GM19395 (cell line): ENCODE results near the gene ITGAD.

ENCODE experiments used
- ATAC-seq: cut with Tn5 transposase; IDR thresholded peaks from one replicate; pipeline ENCODE4 v1.9.1; 2021; ENCODE audit warnings: mild to moderate bottlenecking, moderate library complexity; ENCODE audit not compliant: unreplicated experiment

ITGAD gene

DNA sequence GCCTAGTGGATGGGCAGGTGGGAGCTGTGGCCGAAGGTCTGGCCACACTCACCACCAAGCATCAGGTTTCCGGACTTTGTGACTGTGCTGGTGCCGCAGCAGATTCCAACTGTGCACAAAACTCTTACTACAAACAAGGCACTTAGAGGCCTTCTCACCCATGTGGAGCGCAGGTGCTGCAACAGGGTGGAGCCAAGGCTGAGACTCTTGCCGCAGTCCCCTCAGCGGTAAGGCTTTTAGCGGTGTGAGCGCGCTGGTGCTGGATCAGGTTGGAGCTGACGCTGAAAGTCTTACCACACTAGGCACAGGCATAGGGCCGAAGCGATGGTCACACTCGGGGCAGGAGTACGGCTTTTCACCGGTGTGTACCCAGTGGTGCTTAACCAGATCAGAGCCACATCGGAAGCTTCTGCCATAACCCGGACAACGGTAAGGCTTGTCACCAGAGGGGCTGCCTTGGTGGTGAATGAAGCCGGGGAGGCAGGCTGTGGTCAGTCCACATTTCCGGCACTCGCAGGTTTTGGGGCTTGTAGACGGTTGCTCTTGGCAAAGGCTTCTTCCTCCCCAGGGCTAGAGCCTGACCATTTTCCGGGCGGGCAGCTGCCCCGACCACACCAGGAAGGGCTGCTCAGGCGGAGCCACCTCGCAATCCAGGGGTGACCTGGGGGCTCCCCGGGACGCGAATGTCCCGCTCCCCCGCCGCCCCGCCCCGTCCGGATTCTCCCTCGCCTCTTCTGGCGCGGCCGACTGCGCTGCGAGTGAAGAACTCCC is 65.1 kb downstream of the ITGAD start:
- peak; percentile 13 for ATAC-seq

DNA sequence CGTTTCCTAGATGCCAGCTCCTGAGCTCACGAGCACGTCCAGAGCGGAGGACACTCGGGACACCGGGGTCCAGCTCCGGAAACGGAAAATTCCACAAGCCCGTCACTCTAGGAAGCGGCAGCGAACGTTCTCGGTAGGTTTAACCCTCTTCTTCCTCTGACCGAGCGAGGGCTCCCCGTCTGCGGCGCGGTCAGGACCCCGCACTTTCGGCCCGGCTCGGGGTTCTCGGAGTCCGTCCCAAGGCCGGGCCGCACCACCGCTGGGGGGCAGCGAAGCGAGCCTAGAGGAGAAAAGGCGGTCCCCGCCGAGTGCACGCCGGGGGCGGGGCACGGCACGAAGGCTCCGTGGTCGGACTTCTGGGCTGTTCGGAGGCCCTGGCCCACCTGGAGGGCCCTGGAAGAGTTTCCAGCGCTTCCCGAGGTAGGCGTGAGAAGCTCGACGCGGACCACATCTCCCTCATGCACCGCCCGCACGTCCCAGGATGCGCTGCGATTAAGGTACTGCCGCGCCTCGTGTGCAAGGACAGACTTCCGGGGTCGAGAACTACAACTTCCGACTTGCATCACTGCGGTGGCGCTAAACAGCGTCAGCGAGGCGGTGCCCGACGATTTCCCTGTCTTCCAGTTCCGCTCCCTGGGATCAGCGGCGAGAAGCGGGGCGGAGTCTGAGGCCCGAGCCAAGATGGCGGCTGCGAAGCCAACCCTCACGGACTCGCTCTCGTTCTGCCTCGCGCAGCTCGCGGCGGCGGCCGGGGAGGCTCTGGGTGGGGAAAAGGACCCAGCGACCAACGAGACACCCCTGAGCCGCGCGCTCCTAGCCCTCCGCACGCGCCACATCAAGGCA is 65.9 kb downstream of the ITGAD start, which contains the start of gene ARMC5:
Gene ARMC5 (plus strand): TSS at position 658 of the 843 bp plus-strand sequence. CDS start 24 bp downstream, at position 682.
- ATAC-seq = peak; percentile 77

DNA sequence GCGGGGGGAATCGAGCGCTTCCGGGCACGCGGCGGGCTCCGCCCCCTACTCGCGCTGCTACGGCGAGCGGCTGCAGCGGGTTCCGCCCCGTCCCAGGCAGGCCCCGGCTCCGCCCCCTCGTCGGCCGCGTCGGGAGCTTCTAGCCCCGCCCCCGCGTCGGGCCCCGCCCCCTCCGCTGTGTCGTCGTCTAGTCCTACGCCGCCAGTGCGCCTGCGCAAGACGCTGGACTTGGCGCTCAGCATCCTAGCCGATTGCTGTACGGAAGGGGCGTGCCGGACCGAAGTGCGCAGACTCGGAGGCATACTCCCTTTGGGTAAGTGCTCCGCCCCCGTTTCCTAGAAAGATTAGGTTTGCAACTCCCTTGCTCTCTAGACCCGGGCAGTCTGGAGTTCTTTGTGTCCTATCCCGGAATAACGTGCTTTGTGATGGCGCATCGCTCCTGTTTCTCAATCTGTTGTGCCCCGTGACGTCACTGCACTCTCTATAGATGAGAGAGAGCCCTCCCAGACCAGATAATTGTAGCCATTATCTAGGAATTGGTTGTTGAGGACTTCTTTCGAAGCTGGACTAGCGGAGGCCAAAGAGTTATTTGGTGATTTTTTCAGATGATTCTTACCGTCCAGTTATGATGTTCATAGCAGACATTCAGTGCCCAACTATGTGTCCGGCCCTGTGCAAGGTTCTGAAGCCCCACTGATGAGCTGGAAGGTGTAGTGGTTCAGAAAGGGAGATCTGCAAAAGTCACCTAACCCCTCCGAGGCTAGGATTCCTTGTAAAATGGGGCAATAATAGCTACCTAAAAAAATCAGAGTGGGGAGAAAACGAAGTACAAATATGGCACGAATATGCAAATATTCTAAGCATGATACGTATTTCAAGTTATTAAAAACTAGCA is 66.8 kb downstream of the ITGAD start:
- peak; percentile 69 for ATAC-seq

DNA sequence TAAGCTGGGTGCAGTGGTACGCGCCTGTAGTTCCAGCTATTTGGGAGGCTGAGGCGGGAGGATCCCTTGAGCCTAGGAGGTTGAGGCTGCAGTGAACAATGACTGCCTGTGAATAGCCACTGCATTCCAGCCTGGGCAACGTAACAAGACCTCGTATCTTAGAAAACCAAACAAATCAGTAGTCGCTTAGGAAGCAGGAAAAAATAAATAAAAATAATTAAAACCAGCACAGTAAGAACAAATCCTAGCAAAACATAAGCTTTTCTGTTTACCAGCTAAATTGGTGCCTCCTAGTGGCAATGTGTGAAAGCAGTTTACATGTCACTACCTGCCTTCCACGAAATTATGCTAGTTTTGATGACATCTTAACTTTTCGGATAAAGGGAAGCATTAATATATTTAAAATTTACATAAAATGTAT is 67.5 kb downstream of the ITGAD start:
- no peak for ATAC-seq

DNA sequence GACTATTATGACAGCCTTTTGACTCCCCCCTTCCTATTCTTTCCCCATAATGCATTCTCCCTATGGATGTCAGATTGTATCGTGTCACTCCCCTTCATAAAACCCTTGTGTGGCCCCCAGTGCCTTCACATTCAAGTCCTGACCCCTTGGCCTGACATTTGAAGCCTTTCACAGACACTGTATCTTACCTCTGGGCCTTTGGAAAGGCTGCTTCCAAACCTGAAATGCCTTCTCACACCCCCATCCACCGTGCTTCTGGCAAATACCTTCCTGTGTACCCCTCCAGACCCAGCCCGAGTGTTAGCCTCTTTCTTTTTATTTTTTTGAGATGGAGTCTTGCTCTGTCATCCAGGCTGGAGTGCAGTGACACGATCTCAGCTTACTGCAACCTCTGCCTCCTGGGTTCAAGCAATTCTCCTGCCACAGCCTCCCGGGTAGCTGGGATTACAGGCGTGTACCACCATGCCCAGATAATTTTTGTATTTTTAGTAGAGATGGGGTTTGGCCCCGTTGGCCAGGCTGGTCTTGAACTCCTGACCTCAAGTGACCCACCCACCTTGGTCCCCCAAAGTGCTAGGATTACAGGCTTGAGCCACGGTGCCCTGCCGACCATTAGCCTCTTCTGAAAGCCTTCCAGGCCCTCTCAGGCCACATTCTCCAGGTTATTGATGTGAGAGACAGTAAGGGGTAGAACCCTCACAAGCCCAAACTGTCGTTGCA is 68.2 kb downstream of the ITGAD start:
- no peak for ATAC-seq

DNA sequence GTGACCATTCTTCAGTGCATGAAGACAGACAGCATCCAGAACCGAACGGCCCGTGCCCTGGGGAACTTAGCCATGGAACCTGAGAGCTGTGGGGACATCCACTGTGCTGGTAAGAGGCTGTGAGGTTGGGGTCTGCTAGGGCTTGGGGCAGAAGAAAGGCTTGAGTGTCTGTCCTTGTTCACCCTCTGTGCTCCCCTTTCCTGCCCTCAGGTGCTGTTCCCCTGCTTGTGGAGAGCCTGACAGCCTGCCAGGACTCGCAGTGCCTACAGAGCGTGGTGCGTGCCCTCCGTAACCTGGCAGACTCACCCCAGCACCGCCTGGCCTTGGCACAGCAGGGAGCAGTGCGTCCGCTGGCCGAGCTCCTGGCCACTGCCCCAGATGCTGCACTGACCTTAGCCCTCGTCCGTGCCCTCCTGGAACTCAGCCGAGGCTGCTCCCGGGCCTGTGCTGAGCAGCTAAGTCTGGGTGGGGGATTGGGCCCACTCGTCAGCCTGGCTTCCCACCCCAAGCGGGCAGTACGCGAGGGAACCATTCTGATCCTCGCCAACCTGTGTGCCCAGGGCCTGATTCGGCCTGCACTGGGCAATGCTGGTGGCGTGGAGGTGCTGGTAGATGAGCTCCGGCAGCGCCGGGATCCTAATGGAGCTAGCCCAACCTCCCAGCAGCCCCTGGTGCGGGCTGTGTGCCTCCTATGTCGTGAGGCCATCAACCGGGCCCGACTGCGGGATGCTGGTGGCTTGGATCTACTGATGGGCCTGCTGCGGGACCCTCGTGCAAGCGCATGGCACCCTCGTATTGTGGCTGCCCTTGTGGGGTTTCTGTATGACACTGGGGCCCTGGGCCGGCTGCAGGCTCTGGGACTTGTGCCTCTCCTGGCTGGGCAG is 69.0 kb downstream of the ITGAD start:
- no peak for ATAC-seq

DNA sequence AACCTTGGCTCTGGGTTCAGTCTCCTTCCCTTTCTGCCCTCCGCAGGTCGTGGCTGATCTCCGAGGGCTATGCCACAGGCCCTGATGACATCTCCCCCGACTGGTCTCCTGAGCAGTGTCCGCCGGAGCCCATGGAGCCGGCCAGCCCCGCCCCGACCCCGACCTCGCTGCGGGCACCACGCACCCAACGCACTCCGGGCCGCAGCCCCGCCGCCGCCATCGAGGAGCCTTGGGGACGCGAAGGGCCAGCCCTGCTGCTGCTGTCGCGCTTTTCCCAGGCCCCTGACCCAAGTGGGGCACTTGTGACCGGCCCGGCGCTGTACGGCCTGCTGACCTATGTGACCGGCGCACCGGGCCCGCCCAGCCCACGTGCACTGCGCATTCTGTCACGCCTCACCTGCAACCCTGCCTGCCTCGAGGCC is 71.2 kb downstream of the ITGAD start:
- no peak for ATAC-seq

DNA sequence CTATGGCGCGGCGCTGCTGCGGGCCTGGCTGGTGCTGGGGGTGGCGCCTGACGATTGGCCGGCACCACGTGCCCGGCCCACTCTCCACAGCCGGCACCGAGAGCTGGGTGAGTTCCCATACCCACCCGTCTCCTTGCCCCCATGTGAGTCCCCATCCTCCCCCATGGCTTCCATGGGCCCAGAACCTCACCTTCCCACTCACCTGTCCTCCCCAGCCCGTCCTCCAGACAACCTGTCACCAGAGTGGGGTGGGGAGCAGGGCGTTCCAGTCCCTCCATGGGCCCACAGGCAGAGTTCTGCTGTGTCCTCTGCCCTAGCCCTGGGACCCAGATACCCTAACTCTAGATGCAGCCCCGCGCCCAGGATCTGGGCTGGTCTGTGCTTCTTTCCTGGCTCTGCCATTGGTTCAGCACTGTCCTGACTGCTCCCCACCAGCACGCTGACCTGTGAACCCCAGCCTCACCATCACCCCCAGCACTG is 71.7 kb downstream of the ITGAD start:
- no peak for ATAC-seq

DNA sequence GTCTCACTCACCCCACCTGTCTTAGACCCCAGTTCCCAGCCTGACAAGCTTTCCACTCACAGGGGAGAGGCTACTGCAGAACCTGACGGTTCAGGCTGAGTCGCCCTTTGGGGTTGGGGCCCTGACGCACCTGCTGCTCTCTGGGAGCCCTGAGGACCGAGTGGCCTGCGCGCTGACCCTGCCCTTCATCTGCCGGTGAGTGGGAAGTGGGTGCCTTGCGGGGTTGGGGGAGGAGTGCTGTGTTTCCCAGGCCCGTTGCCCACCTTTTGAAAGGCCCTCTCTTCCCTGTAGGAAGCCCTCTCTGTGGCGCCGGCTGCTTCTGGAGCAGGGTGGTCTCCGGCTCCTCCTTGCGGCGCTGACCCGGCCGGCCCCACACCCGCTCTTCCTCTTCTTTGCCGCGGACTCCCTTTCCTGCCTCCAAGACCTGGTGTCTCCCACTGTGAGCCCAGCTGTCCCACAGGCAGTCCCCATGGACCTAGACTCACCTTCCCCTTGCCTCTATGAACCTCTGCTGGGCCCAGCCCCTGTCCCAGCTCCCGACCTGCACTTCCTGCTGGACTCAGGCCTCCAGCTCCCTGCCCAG is 72.7 kb downstream of the ITGAD start:
- no peak for ATAC-seq

DNA sequence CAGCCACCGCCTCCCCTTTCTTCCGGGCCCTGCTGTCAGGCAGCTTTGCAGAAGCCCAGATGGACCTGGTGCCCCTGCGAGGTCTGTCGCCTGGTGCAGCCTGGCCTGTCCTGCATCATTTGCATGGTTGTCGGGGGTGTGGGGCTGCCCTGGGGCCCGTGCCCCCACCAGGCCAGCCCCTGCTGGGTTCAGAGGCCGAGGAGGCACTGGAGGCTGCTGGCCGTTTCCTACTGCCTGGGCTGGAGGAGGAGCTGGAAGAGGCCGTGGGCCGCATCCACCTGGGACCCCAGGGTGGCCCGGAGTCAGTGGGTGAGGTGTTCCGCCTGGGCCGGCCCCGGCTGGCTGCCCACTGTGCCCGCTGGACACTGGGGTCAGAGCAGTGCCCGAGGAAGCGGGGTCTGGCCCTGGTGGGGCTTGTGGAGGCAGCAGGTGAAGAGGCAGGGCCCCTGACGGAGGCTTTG is 73.3 kb downstream of the ITGAD start:
- ATAC-seq = no peak

DNA sequence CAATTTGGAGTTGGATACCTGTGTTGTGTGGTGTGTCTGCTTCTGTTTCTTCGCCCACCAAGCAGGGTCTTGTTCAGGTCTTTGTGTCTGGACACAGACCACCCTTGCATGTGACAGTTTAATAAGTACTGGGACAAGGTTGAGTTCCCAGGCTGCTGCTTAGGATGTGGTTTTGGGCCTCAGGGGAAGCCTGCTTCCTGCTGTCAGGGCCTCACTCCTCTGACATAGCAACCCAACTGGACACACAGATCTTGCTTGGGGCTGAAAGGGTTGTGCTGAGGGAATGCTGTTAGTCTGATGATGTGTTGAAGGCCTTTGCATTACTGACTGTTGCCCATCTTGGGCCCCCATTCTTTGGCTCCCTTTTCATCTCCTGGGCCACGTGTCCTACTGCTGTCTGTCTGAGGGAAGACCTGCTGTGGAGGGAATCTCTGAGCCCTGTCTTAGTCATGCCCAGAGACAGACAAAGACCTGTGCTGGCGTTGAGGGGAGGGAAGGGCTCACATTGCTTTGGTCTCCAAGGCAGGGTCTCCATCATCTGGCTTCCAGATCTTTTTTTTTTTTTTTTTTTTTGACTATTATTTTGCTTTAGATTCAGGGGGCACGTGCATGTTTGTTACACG is 74.1 kb downstream of the ITGAD start:
- peak; percentile 63 for ATAC-seq

DNA sequence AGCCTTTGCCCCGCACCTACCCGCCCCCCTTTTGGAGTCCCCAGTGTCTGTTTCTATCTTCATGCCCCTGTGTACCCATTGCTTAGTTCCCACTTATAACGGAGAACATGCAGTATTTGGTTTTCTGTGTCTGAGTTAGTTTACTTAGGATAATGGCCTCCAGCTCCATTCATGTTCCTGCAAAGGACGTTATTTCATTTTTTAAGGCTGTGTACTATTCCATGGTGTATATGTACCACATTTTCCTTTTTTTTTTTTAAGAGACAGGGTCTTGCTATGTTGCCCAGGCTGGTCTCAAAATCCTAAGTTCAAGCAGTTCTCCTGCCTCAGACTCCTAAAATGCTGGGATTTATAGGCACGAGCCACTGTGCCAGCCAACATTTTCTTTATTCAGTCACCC is 74.7 kb downstream of the ITGAD start:
- no peak for ATAC-seq

DNA sequence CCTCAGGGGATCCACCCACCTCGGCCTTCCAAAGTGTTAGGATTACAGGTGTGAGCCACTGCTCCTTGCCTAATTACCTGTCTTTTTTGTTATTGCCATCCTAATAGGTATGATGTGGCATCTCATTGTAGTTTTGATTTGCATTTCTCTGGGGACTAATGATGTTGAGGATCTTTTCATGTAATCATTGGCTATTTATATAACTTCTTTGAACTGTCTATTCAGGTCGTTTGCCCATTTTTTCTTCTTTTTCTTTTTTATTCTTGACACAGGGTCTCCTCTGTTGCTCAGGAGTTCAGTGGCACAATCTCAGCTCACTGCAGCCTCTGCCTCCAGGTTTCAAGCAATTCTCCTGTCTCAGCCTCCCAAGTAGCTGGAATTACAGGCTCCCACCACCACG is 77.5 kb downstream of the ITGAD start:
- ATAC-seq = no peak

DNA sequence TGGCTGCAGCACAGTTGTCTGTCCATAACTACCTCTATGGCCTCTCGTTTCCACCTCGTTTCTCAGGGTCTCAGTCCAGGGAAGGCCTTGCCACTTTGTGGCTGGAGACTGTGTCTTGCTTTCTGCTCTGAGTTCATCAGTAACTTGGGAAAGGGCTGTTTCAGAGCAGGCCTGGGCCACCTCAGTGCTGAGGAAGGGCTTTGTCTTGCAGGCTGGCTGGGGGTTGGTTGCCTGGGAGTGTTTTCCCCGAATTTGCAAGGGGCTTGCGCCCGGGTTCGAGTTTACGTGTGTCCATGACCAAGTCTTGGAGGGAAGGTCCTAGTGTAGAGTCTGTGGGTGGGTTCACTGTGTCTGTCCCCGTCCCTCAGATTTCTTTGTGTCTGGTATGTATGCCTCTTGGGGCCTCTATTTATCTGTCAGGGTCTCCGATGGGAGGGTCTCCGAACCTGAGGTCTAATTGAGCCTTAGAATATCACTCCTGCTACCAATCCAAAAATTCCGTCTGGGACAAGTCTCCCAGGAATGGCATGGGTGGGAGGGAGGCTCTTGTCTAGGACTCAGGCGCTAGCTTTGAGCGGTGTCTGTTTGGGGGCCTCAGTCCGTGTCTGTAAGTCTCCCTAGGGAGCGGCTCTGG is 78.2 kb downstream of the ITGAD start:
- ATAC-seq = no peak

DNA sequence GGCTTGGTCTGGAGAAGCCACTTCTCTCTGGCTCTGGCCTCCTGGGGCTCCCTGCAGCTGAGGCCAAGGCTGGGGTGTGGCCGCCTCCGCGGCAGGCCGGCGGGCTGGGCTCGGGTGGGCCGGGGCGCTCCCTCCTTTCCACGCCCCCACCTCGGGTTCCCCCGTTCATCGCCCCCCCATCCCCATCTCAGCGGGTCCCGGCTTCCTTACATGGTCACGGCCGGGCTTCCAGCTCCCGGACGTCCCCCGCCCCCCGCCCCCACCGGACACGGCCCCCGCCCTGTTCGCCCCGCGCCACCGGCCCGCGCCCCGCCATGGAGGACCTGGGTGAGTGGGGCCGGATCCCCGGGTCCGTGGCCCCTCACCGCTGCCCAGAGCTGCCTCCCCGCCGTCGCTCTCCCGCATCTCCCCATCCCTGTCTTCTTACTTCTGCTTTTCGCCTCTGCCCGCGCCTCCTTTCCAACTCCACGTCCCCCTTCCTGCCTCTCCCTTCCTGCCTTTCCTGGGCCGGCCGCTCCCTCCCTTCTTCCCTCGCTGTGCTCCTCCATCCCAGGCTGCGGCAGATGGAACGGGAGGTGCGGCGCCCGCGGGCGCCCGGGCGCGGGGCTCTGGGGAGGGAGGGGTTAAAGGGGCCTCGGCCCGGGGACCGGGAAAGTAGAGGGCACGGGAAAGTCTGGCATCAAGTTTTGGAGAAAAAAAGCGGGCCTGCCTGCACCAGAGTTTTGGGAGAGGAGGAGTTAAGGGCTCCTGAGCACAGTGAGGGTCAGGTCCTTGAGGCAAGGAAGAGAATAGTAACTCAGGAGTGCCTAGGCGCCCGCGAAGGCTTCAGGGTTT is 79.0 kb downstream of the ITGAD start, which contains the start of gene TGFB1I1:
Gene TGFB1I1 (plus strand): TSS at position 278 of the 834 bp plus-strand sequence. CDS start 37 bp downstream, at position 315.
- no peak for ATAC-seq

DNA sequence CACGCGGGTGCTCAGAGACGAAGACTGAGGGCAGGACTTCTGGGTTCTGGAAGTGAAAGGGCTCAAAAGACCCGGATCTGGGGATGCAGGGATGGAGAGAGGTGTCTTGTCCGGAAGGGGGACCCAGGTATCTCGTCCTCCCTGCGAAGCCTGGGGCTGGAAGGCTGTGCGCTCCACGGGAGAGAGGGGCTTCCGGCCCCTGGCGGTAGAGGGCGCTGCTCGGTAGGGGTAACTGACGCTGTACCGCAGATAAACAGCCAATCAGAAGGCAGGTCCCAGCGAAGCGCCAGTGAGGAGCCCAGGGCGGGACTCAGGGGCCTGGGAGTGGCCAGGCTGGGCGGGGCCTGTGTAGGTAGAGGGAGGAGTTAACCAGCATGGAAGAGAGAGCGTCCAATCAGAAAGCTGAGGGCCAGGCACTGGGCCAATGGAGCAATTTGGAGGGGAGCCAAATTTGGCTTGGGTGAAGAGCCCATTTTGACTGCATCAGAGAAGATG is 79.6 kb downstream of the ITGAD start:
- no peak for ATAC-seq
